ENCODE measurements around the gene SH3TC1.

The SH3TC1 gene

DNA sequence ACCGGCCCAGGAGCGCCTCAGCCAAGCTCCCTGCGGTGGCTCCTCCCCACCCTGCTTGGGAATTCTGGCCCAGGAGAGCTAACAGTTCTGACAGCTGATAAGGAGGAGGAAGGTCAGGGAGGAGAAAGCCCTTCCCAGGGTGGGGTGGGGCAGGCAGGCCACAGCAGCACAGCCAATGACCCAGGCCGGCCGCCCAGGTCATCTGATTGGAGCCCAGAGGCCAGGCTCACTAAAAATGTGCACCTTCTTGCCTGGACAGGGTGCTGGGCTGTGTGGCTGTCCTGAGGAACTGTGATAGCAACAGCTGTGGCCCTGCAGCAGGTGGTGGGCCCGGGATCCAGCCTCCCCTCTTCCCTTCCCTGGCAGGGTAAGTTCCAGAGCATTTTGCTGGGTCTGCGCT is 17.2 kb upstream of the SH3TC1 start:
- no peak for DNase-seq (ENCODE audit: low spot score)

DNA sequence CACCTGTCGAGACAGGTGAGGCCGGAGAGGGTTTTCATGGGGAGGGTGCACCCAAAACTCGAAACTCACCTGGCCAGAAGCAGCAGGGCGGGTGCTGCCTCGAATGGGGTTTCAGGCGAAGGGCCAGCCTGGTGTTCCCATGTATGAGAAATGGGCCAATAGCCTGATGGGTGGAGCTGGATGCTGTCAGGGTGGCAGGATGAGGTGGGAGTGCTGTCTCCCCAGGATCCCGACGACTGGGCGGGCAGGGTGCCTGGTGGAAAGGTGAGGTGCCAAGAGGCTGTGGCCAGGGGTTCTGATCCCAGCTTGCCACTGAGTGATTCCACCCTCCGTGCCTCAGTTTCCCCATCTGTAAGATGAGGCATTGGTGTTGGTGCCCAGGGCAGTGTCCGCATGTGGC is 16.8 kb upstream of the SH3TC1 start:
- DNase-seq (ENCODE audit: low spot score) = no peak

DNA sequence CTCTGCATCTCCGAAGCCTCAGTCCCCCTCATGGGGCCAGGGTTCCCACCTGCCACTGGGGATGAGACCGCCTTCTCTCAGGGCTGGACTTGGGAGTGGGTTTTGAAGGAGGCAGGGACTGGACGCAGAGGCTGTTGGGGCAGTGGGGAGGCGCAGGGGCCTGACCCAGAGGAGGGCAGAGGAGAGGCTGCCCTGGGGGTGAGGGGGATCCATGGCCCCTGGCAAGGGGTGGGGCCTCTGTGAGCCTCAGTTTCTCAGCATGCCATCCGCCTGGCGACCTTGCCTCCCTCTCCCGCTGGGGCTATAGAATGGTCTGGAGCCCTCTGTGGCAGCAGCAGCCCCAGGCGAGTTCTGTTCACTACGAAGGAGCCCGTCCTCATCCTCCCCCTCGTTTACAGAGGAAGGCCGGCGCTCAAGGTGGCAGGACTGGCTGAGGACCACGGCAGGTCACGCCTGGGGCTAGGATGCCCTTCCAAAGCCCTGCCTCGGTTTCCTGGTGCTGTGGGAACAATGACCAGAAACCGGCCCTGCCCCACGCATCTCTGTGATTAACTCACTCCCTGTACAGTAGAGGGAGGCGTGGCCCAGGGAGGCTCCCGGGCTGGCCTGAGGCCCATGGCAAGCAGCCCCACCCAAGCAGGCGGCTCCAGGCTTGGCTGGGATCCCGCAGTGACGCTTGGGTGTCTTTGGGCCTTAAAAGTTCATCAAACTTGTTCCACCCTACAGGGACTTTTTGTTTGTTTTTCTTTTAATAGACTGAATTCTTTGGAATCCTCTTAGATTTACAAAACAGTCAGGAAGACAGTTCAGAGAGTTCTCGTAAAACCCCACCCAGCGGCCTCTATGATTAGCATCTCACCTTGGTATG is 16.0 kb upstream of the SH3TC1 start:
- peak; percentile 96 for DNase-seq (ENCODE audit: low spot score)

DNA sequence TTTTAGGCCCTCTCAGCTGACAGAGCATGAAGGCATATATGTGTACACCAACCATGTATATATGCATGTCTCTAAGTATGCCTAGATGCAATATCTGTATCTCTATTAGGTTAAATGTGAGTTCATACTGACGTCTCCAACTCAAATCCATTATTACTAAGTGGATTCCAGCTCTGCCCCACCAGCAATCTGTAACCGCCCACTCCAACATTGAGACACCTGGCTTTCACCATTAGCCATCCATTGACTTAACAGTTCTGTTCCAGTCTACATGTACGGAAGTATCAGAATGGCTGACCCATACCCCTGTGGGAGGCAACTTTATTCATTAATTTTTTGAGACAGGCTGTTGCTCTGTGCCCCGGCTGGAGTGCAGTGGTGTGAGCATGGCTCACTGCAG is 15.0 kb upstream of the SH3TC1 start:
- DNase-seq (ENCODE audit: low spot score) = no peak

DNA sequence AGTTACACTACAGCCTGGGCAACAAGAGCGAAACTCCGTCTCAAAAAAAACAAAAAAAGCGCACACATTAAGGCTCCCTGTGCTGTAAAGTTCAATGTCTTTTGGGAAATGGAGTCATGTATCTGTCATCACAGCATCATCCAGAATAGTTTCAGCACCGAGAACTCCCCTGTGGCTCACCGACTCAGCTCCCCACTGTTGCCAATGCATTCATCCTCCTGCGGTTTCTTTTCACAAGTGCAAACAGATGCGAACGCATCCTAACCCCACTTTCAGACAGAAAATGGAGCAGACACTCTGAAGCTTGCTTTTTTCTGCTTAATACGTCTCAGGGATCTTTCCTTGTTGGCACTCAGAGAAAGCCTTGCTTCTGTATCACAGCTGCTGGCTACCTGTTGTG is 13.8 kb upstream of the SH3TC1 start:
- DNase-seq (ENCODE audit: low spot score) = peak; percentile 83

DNA sequence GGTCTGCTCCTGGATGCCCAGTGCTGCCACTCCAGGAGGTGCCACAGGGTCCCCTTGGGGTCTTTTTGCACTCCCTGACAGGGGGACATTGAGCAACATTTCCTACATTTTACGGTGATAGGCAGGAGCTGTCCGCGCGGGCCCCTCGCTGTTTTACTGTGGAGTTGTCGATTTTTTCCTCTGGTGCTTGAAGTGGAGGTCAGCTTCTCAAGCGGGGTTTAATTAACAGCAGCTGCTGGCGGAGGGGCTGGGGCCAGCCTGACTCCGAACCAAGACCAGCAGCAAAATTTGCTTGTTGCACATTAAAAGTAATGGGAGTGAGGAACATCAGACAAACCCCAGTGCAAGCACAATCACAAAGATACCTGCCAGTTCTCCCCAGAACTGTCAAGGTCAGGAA is 13.2 kb upstream of the SH3TC1 start:
- no peak for DNase-seq (ENCODE audit: low spot score)

DNA sequence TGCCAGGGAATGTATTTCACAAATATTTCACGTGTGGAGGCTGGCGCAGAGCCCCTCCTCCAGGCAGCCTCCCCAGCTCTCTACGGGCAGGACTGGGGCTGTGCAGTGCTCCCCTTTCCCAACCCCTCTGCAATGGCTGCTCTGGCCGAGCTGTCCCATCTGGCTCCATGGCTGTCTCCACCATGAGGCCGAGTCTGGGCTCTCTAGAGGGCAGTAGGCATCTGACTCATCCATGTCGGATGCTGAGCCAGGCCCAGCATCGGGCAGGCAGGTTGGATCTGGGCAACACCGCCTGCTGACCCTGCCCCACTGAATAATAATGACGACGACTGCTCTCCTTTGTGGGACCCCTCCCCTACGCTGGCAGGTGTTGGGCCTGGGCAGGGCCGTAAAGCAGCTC is 11.0 kb upstream of the SH3TC1 start:
- DNase-seq (ENCODE audit: low spot score) = no peak

DNA sequence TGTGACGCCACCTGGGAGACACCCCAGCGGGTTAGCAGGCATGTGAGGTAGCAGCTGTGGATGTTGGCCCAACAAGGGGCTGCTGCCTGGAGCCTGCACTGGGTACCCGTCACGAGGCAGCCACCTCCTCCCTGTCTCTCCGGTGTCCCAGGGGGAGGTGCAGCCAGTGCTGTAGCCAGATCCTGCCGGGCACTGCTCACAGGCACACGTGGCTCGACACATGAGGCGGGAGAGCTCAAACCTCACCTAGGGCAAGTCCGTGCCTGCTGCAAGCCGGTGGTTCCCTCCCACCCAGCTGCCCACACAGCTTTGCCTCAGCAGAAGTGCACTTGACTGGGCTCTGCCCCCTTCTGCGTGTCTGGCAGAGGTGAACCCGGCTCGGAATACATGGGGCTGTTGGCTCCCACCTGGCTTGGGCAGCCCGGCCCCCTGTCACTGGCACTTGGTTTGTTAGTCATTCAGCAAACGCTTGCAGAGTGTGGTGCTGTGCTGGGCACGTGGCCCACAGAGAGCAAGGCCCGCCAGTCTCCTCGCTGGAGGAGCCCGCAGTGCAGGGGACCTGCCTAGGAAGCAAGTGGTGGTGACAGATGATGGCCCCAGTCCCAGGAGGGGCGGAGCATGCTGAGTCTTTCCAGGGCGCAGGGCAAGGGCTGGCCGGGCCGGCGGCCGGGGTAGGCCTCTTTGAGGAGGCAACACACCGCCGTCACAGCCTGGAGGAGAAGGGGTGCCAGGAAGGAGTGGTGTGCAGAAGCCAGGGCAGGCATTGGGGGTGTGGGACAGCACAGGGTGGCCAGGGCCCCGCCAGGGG is 10.1 kb upstream of the SH3TC1 start:
- no peak for DNase-seq (ENCODE audit: low spot score)

DNA sequence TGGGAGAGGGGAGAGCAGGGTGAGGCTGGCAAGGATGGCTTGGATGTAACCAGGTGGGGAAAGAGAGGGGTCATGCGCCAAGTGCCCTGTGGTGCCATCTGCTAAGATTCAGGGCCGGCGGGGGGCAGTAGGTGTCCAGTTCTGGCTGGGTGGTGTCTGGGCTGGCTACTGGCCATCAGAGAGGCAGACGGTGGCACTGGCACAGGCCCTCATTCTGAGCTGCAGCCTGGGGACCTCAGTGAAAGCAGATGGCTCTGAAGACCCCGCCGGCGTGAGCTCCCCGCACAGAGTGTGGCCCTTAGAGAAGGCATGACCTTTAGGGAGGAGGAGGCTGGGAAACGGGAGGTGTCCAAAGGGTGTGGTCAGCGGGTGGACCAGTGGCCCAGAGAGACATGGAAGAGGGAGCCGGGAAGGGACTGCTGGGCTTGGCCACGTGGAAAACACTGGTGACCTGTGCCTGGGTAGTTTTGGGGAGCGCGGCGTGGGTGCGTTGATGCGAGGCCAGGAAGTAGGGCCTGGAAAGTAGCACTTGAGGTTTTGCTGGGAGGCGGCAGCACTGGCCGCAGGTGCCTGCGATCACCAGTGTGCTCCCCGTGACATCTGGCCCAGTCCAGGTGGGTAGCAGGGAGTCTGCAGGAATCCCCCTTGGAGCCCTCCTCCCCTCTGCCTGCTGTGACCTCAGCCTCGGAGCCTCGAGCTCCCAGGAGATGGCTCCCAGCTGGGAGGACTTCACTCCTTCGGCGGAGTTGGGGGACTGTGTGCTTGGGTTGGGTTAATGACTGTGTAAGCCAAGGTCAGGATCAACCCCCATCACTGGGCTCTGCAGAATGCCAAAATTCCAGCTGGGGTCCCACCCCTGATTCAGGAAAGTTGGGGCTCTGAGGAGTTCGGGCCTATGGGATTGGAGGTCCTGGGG is 9.3 kb upstream of the SH3TC1 start:
- no peak for DNase-seq (ENCODE audit: low spot score)

DNA sequence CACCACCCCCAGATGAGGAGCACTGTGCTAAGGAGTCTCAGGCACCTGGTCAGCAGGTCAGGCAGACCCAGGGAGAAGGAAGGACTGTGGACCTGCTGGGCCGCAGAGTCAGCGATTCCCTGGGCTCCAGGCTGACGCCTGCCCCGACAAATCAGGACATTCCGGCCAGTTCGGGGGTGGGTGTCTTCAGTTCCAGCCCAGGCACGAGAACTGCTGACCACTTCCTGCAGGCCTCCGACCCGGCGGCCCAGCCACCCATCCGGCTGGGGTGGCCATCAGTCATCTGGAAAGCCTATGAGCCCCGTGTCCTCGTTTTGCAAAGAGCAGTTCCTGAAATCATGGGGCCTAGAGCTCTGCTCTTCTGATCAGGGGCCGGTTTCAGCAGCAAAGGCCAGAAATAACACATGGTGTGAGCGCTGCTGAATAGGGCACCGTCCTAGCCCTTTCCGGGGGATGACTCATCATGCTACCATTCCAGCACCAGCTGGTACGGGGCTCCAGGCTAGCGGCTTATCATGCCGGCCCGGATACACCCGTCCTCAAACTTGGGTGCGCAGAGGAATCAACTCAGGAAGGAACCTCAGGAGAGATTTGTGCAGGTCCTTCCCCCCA is 7.8 kb upstream of the SH3TC1 start:
- peak; percentile 95 for DNase-seq (ENCODE audit: low spot score)

DNA sequence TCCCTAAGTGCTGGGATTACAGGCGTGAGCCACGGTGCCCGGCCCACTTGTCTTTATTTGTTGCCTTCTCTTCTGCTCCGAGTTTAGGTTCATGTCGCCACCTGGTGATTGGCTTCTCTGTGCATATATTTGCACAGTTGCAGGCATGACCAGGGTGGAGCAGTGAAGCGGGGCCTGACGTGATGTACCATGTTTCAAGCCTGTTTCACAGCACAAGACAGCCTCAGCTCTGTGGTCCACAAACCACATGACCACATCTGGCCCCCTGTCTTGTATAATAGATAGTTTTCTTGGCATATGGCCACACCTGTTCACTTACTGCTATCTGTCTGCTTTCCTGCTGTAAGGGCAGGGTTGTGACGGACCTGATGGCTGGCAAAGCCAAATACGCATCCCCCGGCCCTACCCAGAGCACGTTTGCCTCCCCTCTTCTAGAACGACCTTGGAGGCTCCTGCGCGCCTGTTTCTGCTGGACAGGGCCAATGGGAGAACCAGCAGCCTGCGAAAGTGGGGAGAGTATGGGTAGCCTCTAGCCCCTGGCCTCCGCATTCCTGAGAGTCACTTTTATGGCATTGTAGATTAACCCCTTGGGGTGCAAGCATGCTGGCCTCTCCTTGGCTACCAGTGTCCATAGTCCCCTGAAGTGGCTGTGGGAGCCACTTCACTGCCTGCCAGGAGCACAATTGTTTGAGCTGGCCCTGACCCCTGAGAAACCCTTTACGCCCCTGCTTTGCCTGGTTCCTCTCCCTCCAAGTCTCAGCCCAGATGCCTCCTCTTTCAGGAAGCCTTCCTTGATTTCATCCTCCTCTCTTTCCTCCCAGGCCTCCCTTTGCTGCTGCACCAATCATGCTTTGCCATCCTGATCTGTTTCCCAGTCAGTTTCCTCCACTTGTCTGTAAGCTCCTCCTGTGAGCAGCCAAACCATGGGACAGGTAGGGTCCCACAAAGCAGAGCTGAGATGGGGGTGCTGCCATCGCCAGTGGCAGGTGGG is 6.0 kb upstream of the SH3TC1 start:
- no peak for DNase-seq (ENCODE audit: low spot score)

DNA sequence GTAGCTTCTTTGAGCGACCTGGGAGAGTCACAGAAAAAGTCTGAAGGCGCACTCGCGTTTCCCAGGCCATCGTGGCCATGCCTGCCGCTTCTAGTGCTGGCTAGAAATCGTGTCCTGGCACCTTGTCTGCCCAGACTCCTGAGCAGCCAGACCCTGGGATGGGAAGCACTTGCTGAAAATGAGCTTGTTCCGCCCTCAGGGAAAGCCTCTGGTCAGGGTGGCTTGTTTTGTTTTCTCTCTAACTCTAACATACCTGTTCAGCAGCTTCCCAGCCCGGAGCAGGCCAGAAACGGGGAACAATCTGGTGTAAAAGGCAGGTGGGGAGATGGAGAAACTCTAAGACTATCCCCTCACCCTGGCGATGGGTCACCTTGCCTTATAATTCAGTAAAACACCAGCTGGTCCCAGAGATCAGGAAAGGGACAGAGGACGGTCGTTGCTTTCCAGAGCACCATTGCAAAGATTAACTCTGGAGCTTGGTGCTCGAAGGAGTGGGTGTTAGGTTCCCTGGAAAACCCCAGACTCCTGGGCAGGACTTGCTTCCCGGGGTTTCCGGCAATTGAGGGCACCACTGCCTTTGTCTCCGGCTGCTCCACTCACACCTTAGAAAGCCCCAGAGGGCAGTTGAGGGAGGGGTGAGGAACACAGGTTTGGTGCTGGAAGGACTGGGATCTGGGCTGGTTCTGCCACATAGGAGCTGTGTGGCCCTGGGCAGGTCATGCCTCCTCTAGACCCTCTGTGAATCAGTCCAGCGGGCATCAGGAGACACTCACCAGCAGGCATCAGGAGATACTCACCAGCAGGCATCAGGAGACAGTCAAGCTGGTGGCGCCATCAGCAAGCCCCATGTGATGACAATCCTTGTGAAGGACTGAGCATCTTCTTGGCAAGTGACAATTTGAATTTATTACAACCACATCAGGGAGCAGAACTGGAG is 4.5 kb upstream of the SH3TC1 start:
- DNase-seq (ENCODE audit: low spot score) = no peak

DNA sequence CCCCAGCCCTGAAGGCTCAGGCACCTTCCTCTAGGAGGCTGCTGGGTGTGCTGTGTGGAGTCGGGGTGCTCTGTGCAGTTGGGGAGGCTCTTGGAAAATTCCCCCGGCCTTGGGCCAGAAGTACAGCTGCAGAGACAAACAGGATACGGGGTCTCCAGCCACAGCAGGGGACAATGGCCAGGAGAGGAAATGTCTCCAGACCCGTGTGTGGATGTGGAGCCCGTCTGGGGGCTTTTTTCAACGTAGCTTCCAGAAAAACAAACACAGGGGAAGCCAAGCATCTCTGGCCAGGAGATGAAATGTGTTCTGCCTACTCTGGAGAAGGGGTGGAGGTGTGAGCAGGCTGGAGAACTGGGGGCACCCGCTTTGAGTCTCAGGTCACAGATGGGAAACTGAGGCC is 3.7 kb upstream of the SH3TC1 start:
- DNase-seq (ENCODE audit: low spot score) = no peak

DNA sequence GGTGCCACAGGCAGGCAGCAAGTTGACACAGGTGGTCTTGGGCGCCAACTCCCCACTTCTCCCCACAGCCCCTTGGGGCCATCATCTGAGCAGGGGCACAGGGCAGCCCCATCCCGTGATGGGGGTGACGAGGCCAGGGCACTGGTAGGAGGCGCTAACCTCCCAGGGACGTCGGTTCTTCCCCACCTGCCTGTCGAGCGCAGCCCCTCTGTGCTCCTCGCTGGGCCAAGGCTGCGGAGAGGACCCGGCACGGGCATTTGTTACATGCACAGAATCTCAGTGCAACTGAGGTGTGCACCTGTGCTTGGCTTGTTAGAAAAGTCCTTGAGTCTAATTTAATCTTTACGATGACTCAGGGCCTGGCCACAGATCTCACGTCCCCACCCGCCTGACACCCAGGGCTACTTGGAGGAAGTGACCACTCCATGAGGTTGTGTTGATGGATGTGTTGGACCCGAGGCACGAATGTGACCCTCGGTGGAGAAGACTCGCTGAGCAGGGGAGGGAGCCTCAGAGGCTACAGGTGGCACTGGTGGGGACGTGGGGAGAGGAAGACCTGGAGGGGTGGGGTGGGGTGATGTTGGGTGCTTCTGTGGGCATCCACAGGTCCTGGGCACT is 3.1 kb upstream of the SH3TC1 start:
- DNase-seq (ENCODE audit: low spot score) = no peak

DNA sequence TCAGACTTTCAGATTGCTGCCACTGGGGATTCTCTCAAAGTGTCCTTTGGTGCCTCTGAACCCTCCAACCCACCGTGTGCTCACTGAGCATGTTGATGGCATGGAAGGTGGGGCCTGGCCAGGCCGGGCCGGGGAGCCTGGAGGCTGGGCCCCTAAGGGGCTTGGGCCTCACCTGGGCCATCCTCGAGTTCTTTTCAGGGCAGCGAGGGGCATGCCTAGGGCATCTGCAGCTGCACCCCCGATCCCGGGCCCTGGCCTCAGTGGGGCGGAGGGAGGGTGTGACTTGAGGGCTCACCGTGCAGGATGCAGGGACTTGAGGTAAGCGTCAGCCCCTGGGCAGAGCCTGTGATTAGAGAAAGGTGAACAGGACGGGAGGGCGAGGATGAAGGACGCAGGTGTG is 1.6 kb upstream of the SH3TC1 start:
- no peak for DNase-seq (ENCODE audit: low spot score)

DNA sequence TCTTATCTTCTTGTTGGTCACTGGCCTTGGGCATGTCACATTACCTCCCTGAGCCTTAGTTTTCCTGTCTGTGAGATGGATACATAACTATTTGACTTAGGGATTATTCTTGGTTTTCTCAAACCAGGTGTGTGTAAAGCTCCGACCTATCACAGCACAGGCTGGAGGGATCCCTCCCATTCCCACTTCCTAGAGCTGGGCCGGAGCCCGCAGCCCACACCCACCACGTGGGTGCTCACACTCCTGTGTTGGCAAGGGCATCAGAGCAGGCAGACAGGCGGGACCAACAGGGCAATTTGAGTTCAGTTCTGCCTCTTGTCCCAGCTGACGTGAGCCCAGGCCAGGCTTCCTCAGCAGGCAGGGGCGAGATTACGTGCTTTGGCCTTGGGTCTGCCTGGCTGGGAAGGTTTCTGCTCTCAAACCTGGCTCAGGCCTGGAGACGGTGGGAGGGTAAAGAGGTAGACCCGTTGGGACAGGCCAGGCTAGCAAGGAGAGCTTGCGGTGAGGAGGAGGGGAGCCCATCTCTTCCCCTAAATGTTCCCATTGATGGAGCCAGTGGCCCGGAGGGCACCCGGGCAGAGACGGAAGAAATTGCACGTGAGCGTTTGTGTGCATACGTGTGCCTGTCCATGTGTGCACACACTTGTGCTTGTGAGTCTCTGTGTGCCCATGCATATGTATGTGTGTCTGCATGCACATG is 734 bp upstream of the SH3TC1 start:
- DNase-seq (ENCODE audit: low spot score) = no peak

DNA sequence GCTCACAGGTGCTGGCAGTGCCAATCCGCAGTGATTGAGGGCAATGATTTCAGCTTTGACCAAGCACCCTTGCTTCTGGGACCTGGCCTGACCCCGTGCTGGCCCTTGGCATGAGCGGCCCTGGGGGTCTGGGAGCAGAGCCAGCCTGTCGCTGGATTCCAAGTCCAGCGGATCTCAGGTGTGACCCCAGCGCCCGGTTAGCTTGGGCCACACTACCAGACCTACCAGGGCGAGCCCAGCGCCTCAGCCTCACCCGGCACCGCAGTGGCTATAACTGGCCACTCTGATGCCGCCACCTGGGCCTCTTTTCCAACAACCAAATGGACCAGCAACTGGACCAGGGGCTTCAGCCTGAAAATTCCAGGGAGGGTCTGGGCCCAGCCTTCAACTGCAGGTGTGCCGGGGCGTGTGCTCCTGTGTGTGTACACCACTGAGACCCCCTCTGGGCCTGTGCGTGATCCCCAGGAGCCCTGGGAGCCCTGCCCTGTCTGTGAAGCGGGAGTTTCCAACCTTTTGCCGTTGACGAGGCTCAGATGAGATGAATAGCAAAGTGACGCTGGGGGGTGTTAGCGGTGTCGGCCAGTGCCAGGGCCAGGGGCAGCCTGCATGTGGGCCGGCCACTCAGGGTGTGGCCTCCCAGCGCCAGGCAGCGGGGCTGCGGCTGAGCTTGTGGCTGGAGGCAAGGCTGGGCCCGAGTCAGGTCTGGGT is 658 bp downstream of the SH3TC1 start:
- DNase-seq (ENCODE audit: low spot score) = no peak
